Heart left ventricle (tissue), 16 donors: ENCODE results near the gene RPL3. TPM values are rescaled to one million over a fixed set of nuclear protein-coding genes. Genes with fewer than 3 reads are reported as not detected.
A peak's percentile ranks its signal among the peaks of the same experiment; 100 is the strongest.

Experiments
- ATAC-seq, 4 donors: fragments of 200-7000 bp; cut with Tn5 transposase; one replicate each; pipeline ENCODE4 v1.9.1; 2020 to 2022; ENCODE audit warnings: moderate library complexity in 4 of 4, mild to moderate bottlenecking in 3 of 4, moderate number of reproducible peaks in 1 of 4
- DNase-seq, 5 donors: peaks; one replicate each; pipeline ENCODE4 v3.0.0-alpha.2; 2020
- H3K27ac ChIP-seq, 12 donors: fragments of 200-600 bp; sonication (generic) in 4 of 12; one replicate each; pipeline versions ENCODE4 v1.5.0 to v1.8.0; 2016 to 2022; ENCODE audit warnings: mild to moderate bottlenecking in 2 of 12
- H3K27me3 ChIP-seq, 9 donors: fragments of 200-600 bp; sonication (generic) in 2 of 9; one replicate each; pipeline versions ENCODE4 v1.5.1 to v1.8.0; 2016 to 2022; ENCODE audit warnings: mild to moderate bottlenecking in 3 of 9
- H3K36me3 ChIP-seq, 9 donors: fragments of 200-600 bp; sonication (generic) in 2 of 9; one replicate each; pipeline versions ENCODE4 v1.5.0 to v1.8.0; 2018 to 2022; ENCODE audit warnings: mild to moderate bottlenecking in 2 of 9
- H3K4me1 ChIP-seq, 12 donors: fragments of 200-600 bp; sonication (generic) in 4 of 12; one replicate each; pipeline versions ENCODE4 v1.5.0 to v1.8.0; 2016 to 2022; ENCODE audit warnings: mild to moderate bottlenecking in 3 of 12
- H3K4me3 ChIP-seq, 12 donors: fragments of 200-600 bp; sonication (generic) in 4 of 12; one replicate each; pipeline versions ENCODE4 v1.5.0 to v1.8.0; 2017 to 2022; ENCODE audit warnings: mild to moderate bottlenecking in 9 of 12, moderate library complexity in 4 of 12
- H3K9me3 ChIP-seq, 12 donors: fragments of 200-600 bp; sonication (generic) in 4 of 12; one replicate each; pipeline versions ENCODE4 v1.5.0 to v1.8.0; 2016 to 2022; ENCODE audit warnings: mild to moderate bottlenecking in 1 of 12
- POLR2A ChIP-seq, 2 donors: fragments of 450-650 bp; IDR thresholded peaks; one replicate each; pipeline ENCODE4 v1.6.1; 2017; ENCODE audit warnings: antibody characterized with exemption in 2 of 2, mild to moderate bottlenecking in 2 of 2, moderate library complexity in 2 of 2
- WGBS, 4 donors: extraction: QIAGEN DNeasy Blood & Tissue Kit in 2 of 4; methylation state at CpG; one replicate each; pipeline versions ENCODE4 v1.1.5 to v1.1.7; 2013 to 2018; 5-methylcytosine and 5-hydroxymethylcytosine counted together
- intact Hi-C, 10 donors: fragments of 100-400 bp; cut with DNase I; formaldehyde crosslinking; loops; one replicate each; pipeline versions ENCODE4 v1.11.1 to v1.14.2; 2022
- polyA plus RNA-seq, 2 donors: library from polyadenylated mRNA; stranded (reverse); fragments of 200-250 nt; gene quantifications; one replicate each; pipeline ENCODE4 v1.2.3, GENCODE V29; 2013
- total RNA-seq, 9 donors: library from RNA; depleted of rRNA in 2 of 9; stranded (reverse); fragments of >200 nt in 2 of 9; fragmentation: NEBNext Ultra II Directional in 3 of 9; extraction: Animal tissue kit (Norgen Biotek cat#: 25700) in 3 of 9; gene quantifications; one replicate each; pipeline versions ENCODE4 v1.1.0 to v1.2.4, GENCODE V29; 2016 to 2023
- TF ChIP-seq, protein P1 (sequence below), 12 donors: fragments of 200-600 bp; sonication (generic) in 4 of 12; IDR thresholded peaks; one replicate each; pipeline versions ENCODE4 v1.5.0 to v1.8.0; 2018 to 2022; ENCODE audit warnings: antibody characterized with exemption in 12 of 12, mild to moderate bottlenecking in 5 of 12
- donor health status: ischemic (EF 13 %, LVEDD 7.1; RV severe dilation, severe dysfunction).
- donor health status: healthy with polysubstance abuse.
- donor health status: DM: no; HTN: yes; CAD: no.
- donor health status: DM: no; HTN: no; CAD: no.
- donor health status: ischemic (EF 25% LVEDD 6.9; RV normal size, moderate dysfunction).
- donor health status: ischemic (EF 25% LVEDD 5.7; RV mildly dilated, moderate dysfunction).
- donor health status: healthy.
- donor health status: DM: yes; HTN: yes; CAD: no.
- donor health status: ischemic (EF 35%, LVEDD 5.7; RV mildly dilated, moderate dysfunction).
- donor health status: nonischemic (EF 11% LVEDD 7.7; RV severe dilation, severe dysfunction).
- donor health status: DM: yes; HTN: yes; CAD: no.
- donor health status: PGD.
- donor health status: ischemic (EF 29% LVEDD 5.4; RV normal size, mild dysfunction).
- donor health status: nonischemic (EF 23%, LVEDD 6.1; RV moderate dilation, normal function).

The RPL3 gene
- total and polyA plus RNA-seq, 11 donors = 237 to 1,765 (median 336) TPM

DNA sequence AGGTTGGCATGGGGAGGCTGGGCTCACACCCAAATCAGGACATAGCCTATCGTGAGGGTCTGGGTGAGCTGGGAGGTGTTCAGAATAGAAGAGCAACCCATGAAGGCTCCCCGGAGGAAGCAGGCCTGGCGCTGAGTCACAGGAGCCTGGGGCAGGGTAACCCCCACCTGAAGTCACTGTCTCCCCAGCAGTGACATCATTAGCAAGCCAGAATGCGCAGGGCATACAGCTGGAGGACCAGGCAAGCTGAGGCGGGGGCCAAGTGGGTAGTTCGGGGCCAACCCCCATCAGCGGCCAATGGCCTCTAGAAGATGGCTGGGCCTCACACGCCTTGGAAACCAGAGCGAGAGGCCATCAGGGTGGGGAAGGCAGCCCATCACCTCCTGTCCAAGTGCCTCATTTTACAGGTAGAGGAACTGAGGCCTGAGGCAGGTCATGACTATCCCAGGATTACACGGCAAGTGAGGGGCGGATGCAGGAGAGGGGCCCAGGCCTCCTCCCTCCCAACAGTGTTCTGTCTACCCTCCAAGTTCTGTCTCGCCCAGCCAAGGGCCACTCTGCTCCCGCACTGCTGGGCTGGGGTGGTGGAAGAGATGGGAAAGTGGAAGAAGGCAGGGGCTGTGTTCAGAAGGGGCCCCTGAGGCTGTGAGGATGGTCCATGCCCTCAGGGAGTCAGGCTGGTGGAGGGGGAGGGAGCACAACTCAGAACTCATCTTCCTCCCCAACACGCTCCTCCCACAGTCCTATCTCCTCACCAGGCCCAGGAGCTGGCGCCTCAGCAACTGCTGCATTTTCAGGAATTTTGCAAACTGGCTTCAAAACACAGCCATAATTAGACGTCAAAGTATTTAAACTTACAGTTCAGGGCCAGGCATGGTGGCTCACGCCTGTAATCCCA, 24.6 kb downstream of the RPL3 start:
- intact Hi-C loops = loop anchor here in 7 of 10 donors (5.0 kb wide), 5 partner anchors 43 to 63 kb away; partner anchors contain the start of gene PDGFB (in 2 of the 7)
- TF ChIP-seq POLR2A (IDR thresholded peaks at IDR 0.05) = no peak
- TF ChIP-seq, protein P1, sequence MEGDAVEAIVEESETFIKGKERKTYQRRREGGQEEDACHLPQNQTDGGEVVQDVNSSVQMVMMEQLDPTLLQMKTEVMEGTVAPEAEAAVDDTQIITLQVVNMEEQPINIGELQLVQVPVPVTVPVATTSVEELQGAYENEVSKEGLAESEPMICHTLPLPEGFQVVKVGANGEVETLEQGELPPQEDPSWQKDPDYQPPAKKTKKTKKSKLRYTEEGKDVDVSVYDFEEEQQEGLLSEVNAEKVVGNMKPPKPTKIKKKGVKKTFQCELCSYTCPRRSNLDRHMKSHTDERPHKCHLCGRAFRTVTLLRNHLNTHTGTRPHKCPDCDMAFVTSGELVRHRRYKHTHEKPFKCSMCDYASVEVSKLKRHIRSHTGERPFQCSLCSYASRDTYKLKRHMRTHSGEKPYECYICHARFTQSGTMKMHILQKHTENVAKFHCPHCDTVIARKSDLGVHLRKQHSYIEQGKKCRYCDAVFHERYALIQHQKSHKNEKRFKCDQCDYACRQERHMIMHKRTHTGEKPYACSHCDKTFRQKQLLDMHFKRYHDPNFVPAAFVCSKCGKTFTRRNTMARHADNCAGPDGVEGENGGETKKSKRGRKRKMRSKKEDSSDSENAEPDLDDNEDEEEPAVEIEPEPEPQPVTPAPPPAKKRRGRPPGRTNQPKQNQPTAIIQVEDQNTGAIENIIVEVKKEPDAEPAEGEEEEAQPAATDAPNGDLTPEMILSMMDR (IDR thresholded peaks at IDR 0.05) = no peak
- DNase-seq = no peak
- 91 to 95% (median 93%) methylated on average over 12 to 17 of the region's 17 CpGs for WGBS, 4 donors
- H3K9me3 ChIP-seq = no peaks in the 10 kb centered on the region
- no peak for ATAC-seq
- H3K27ac ChIP-seq = no peak overlapping the region
- no peaks in the 10 kb centered on the region for H3K36me3 ChIP-seq
- peaks cover 20 to 70% (median 59%) of the 10 kb centered on the region in 12 donors for H3K4me1 ChIP-seq
- no peaks in the 10 kb centered on the region for H3K27me3 ChIP-seq
- no peak overlapping the region for H3K4me3 ChIP-seq

DNA sequence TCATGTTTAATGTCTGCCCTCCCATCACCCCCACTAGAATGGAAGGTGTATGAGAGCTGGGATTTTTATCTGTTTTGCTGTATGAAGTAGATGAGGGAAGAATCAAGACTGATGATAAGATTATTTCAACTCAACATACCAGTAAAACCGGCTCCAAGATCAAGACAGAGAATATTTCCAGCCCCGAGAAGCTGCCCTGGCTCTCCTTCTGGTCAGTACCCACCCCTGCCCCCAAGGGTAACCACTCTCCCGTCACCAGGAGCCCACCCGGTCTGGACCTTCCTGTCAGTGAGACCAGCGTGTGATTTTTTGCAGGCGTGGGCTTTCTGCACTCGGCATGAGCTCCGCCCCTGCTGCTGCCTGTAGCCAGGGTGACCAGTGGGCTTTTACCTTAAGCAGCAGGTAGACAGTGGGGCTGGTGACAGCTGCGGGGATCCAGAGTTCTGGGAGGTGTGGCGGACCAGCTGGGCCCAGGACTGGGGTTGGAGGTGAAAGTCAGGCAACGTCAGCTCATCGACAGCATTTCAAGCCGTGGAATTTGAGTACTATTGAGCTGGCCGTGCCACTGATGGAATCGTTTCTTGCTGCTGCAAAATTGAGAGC, 25.6 kb downstream of the RPL3 start:
- TF ChIP-seq, protein P1 (IDR thresholded peaks at IDR 0.05) = no peak
- TF ChIP-seq POLR2A (IDR thresholded peaks at IDR 0.05) = no peak
- Histone ChIP-seq H3K4me3 (no peak overlapping the region), H3K27me3 (no peaks in the 10 kb centered on the region), H3K4me1 (peaks cover 20 to 65% (median 52%) of the 10 kb centered on the region in 12 donors), H3K9me3 (no peaks in the 10 kb centered on the region), H3K27ac (no peak overlapping the region), H3K36me3 (no peaks in the 10 kb centered on the region)
- WGBS, 4 donors = 86 to 93% (median 89%) methylated on average over 14 to 15 of the region's 15 CpGs
- ATAC-seq (no peak), DNase-seq (no peak)
- intact Hi-C loops = loop anchor here in 5 of 10 donors (2.0 to 5.0 kb wide), 4 partner anchors 15 to 57 kb away; partner anchors contain the start of gene PDGFB (in 2 of the 5)

DNA sequence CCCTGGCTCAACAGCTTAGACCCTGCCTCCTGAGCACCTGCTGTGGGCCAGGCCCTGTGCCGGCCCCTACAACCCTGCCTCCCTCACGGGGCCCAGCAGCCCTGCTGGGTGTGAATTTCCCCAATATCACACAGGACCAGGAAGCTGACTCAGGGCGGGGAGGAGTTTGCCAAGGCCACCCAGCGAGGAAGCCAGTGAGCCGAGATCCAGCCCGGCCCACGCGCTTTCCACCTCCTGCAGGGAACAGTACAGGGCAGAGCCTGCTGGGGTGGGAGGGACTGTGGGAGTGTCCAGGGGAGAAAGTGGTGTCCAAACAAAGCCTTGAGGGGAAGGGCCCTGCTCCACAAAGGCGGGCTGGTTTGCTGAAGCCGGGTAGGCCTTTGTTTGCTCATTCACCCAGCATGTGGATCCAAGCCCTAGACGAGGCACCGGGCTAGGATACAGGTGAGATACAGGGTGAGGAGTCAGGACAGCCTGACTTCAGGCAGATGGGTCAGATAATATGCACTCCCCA, 26.8 kb downstream of the RPL3 start:
- 36 to 64% (median 59%) methylated on average over 3 to 12 of the region's 12 CpGs for WGBS, 4 donors
- Histone ChIP-seq H3K4me3 (no peak overlapping the region), H3K9me3 (no peaks in the 10 kb centered on the region), H3K27me3 (no peaks in the 10 kb centered on the region), H3K4me1 (peaks cover 20 to 53% (median 40%) of the 10 kb centered on the region in 12 donors), H3K27ac (peak overlapping the region; percentile 47 to 94 (median 84)), H3K36me3 (no peaks in the 10 kb centered on the region)
- intact Hi-C loops = loop anchor here in 5 of 10 donors (2.0 to 5.0 kb wide), 4 partner anchors 14 to 55 kb away; partner anchors contain the start of gene PDGFB (in 2 of the 5)
- DNase-seq (peak; percentile 94 to 96 (median 95)), ATAC-seq (peak; percentile 84 to 92 (median 90))
- TF ChIP-seq, protein P1 (IDR thresholded peaks at IDR 0.05) = no peak
- peak in 1 of 2 donors; percentile 51 for TF ChIP-seq POLR2A (IDR thresholded peaks at IDR 0.05)
